LoVo (cell line): Measurements from ENCODE around the gene KIAA1614.
"Not testable (repeated sequence)": the region's sequence is repeated elsewhere in the genome, so short reads cannot be mapped to it uniquely, and the experiment has no call there.

Source experiments
- DNase-seq: peaks from one replicate; pipeline ENCODE4 v3.0.0-alpha.2; 2016; ENCODE audit warnings: low spot score

The KIAA1614 gene

GRCh38 chr1:180964595-180964994 lies 51.9 kb downstream of the KIAA1614 start:
- DNase-seq = no peak

- DNase-seq = no peak
Observed at GRCh38 chr1:180966312-180966711, 53.6 kb downstream of the KIAA1614 start.

- DNase-seq = no peak
Observed at GRCh38 chr1:180966744-180967536, 54.2 kb downstream of the KIAA1614 start.

- DNase-seq = no peak
Observed at GRCh38 chr1:180967558-180967957, 54.9 kb downstream of the KIAA1614 start.

GRCh38 chr1:180968834-180969233 lies 56.1 kb downstream of the KIAA1614 start:
- not testable (repeated sequence) for DNase-seq

GRCh38 chr1:180969434-180969833 lies 56.7 kb downstream of the KIAA1614 start:
- no peak for DNase-seq

- no peak for DNase-seq
Observed at GRCh38 chr1:180970333-180971079, 57.8 kb downstream of the KIAA1614 start.

GRCh38 chr1:180971273-180971997 lies 58.7 kb downstream of the KIAA1614 start:
- DNase-seq = no peak

- DNase-seq = no peak
Observed at GRCh38 chr1:180973369-180973768, 60.7 kb downstream of the KIAA1614 start.

- no peak for DNase-seq
Observed at GRCh38 chr1:180974236-180974635, 61.5 kb downstream of the KIAA1614 start.

GRCh38 chr1:180975551-180975950 lies 62.9 kb downstream of the KIAA1614 start:
- DNase-seq = no peak

GRCh38 chr1:180976191-180976590 lies 63.5 kb downstream of the KIAA1614 start:
- no peak for DNase-seq

- DNase-seq = no peak
Observed at GRCh38 chr1:180976732-180977357, 64.1 kb downstream of the KIAA1614 start.

- no peak for DNase-seq
Observed at GRCh38 chr1:180981596-180982387, 69.1 kb downstream of the KIAA1614 start.

- DNase-seq = no peak
Observed at GRCh38 chr1:180982422-180982821, 69.7 kb downstream of the KIAA1614 start.

- DNase-seq = no peak
Observed at GRCh38 chr1:180988253-180988752, 75.6 kb downstream of the KIAA1614 start.

GRCh38 chr1:180994262-180994661 lies 81.6 kb downstream of the KIAA1614 start:
- no peak for DNase-seq

- DNase-seq = no peak
Observed at GRCh38 chr1:180997843-180998504, 85.3 kb downstream of the KIAA1614 start.
